Lower leg skin (tissue), 3 donors: Measurements from ENCODE around the gene ZNF587B.

Experiments
- POLR2A ChIP-seq, 2 donors: fragments of 450-650 bp; IDR thresholded peaks; one replicate each; pipeline ENCODE4 v1.6.1; 2016 to 2017; ENCODE audit warnings: antibody characterized with exemption in 2 of 2, mild to moderate bottlenecking in 1 of 2, moderate library complexity in 1 of 2
- TF ChIP-seq, protein P1 (sequence below), 3 donors: fragments of 450-650 bp; IDR thresholded peaks; one replicate each; pipeline ENCODE4 v1.5.1; 2016; ENCODE audit warnings: antibody characterized with exemption in 3 of 3, mild to moderate bottlenecking in 3 of 3, moderate library complexity in 2 of 3

GRCh38 chr19:57829316-57829715 lies 783 bp upstream of the ZNF587B start:
- TF ChIP-seq, protein P1, sequence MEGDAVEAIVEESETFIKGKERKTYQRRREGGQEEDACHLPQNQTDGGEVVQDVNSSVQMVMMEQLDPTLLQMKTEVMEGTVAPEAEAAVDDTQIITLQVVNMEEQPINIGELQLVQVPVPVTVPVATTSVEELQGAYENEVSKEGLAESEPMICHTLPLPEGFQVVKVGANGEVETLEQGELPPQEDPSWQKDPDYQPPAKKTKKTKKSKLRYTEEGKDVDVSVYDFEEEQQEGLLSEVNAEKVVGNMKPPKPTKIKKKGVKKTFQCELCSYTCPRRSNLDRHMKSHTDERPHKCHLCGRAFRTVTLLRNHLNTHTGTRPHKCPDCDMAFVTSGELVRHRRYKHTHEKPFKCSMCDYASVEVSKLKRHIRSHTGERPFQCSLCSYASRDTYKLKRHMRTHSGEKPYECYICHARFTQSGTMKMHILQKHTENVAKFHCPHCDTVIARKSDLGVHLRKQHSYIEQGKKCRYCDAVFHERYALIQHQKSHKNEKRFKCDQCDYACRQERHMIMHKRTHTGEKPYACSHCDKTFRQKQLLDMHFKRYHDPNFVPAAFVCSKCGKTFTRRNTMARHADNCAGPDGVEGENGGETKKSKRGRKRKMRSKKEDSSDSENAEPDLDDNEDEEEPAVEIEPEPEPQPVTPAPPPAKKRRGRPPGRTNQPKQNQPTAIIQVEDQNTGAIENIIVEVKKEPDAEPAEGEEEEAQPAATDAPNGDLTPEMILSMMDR (IDR thresholded peaks at IDR 0.05), result no peak
- TF ChIP-seq POLR2A (IDR thresholded peaks at IDR 0.05), result no peak
